ENCODE measurements around the gene IQCH.

GRCh38 chr15:67469680-67470079 lies 215.1 kb downstream of the IQCH start:
- TF ChIP-seq CTCF (conservative IDR thresholded peaks at IDR 0.05; ENCODE audit: low read depth in 2 of 2), result no peak
- TF ChIP-seq ZNF331 (CRISPR knock-in tag; IDR thresholded peaks at IDR 0.05; ENCODE audit: low read depth), result no peak
- no peak for TF ChIP-seq REST (IDR thresholded peaks at IDR 0.05; ENCODE audit: unreplicated experiment)
